ENCODE data around the gene DTX1. TPM values are rescaled to one million over a fixed set of nuclear protein-coding genes. Genes with fewer than 3 reads are reported as not detected.

The DTX1 gene
- total and polyA plus RNA-seq, 2 of the 13 experiments (the other 11 are each of a cell fraction or from before 2014, with no cell fraction given) = not detected

GRCh38 chr12:113030875-113031525, 25.5 kb upstream of the DTX1 start (continued):
- TF ChIP-seq ZFP41 (CRISPR knock-in tag; IDR thresholded peaks at IDR 0.05; ENCODE audit: borderline replicate concordance) = no peak
- TF ChIP-seq POLR2AphosphoS2 (IDR thresholded peaks at IDR 0.05; ENCODE audit: low read depth, low read length) = no peak
- no peak for TF ChIP-seq ZNF367 (CRISPR knock-in tag; IDR thresholded peaks at IDR 0.05; ENCODE audit: borderline replicate concordance)
- TF ChIP-seq KAT8 (CRISPR knock-in tag; IDR thresholded peaks at IDR 0.05) = no peak
- no peak for TF ChIP-seq ZBTB7B (CRISPR knock-in tag; IDR thresholded peaks at IDR 0.05)
- TF ChIP-seq ARID3A (IDR thresholded peaks at IDR 0.05; ENCODE audit: low read depth, low read length) = 0 out of 2 replicates have a peak, but pooled peaks have one; percentile 45
- TF ChIP-seq JUNB (CRISPR knock-in tag; IDR thresholded peaks at IDR 0.05; ENCODE audit: borderline replicate concordance) = no peak
- no peak for TF ChIP-seq SCMH1 (CRISPR knock-in tag; IDR thresholded peaks at IDR 0.05; ENCODE audit: borderline replicate concordance)
- TF ChIP-seq SKI (IDR thresholded peaks at IDR 0.05; ENCODE audit: partially characterized antibody) = no peak
- no peak for TF ChIP-seq ZNF30 (CRISPR knock-in tag; IDR thresholded peaks at IDR 0.05)
- no peak for TF ChIP-seq ZBTB21 (CRISPR knock-in tag; IDR thresholded peaks at IDR 0.05)
- TF ChIP-seq, protein P1, sequence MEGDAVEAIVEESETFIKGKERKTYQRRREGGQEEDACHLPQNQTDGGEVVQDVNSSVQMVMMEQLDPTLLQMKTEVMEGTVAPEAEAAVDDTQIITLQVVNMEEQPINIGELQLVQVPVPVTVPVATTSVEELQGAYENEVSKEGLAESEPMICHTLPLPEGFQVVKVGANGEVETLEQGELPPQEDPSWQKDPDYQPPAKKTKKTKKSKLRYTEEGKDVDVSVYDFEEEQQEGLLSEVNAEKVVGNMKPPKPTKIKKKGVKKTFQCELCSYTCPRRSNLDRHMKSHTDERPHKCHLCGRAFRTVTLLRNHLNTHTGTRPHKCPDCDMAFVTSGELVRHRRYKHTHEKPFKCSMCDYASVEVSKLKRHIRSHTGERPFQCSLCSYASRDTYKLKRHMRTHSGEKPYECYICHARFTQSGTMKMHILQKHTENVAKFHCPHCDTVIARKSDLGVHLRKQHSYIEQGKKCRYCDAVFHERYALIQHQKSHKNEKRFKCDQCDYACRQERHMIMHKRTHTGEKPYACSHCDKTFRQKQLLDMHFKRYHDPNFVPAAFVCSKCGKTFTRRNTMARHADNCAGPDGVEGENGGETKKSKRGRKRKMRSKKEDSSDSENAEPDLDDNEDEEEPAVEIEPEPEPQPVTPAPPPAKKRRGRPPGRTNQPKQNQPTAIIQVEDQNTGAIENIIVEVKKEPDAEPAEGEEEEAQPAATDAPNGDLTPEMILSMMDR (CRISPR knock-in tag; IDR thresholded peaks at IDR 0.05) = peak; percentile 69
- TF ChIP-seq GATAD1 (CRISPR knock-in tag; IDR thresholded peaks at IDR 0.05) = no peak
- TF ChIP-seq, protein P2, sequence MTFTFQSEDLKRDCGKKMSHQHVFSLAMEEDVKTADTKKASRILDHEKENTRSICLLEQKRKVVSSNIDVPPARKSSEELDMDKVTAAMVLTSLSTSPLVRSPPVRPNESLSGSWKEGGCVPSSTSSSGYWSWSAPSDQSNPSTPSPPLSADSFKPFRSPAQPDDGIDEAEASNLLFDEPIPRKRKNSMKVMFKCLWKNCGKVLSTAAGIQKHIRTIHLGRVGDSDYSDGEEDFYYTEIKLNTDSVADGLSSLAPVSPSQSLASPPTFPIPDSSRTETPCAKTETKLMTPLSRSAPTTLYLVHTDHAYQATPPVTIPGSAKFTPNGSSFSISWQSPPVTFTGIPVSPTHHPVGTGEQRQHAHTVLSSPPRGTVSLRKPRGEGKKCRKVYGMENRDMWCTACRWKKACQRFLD (CRISPR knock-in tag; IDR thresholded peaks at IDR 0.05; ENCODE audit: borderline replicate concordance) = no peak
- TF ChIP-seq REL (CRISPR knock-in tag; conservative IDR thresholded peaks at IDR 0.05) = no peak
- 0 out of 2 replicates have a peak, but pooled peaks have one; percentile 27 for TF ChIP-seq ZNF710 (CRISPR knock-in tag; IDR thresholded peaks at IDR 0.05; ENCODE audit: borderline replicate concordance)

All from HepG2 (cell line).